Measurements from ENCODE around the gene ELOF1.

ELOF1 gene

GRCh38 chr19:11534538-11534937, 24.5 kb downstream of the ELOF1 start:
- no peak for DNase-seq

- DNase-seq: peak; percentile 69
Observed at GRCh38 chr19:11530432-11530831, 28.6 kb downstream of the ELOF1 start.

- DNase-seq: peak; percentile 97
Observed at GRCh38 chr19:11528551-11529341, 30.3 kb downstream of the ELOF1 start, which contains the start of gene ECSIT. TSS of gene ECSIT (minus strand) at chr19:11529134. CDS start at chr19:11519170, 9,964 bp downstream.

GRCh38 chr19:11519138-11519537, 39.9 kb downstream of the ELOF1 start:
- DNase-seq: no peak

- DNase-seq: no peak
Observed at GRCh38 chr19:11513946-11514345, 45.1 kb downstream of the ELOF1 start.

- DNase-seq: no peak
Observed at GRCh38 chr19:11510444-11510843, 48.6 kb downstream of the ELOF1 start.

GRCh38 chr19:11507370-11508078, 51.5 kb downstream of the ELOF1 start:
- no peak for DNase-seq

GRCh38 chr19:11506967-11507366, 52.1 kb downstream of the ELOF1 start:
- no peak for DNase-seq

- DNase-seq: no peak
Observed at GRCh38 chr19:11506101-11506555, 52.9 kb downstream of the ELOF1 start.

- DNase-seq: peak; percentile 96
Observed at GRCh38 chr19:11505504-11506100, 53.4 kb downstream of the ELOF1 start, which contains the start of gene ZNF653. TSS of gene ZNF653 (minus strand) at chr19:11505839. CDS start at chr19:11505786, 53 bp downstream.

- DNase-seq: peak; percentile 97
Observed at GRCh38 chr19:11505032-11505503, 54.0 kb downstream of the ELOF1 start.

- DNase-seq: no peak
Observed at GRCh38 chr19:11504502-11505031, 54.5 kb downstream of the ELOF1 start.
